HG03196 (cell line): ENCODE measurements around the gene AIPL1.

Source experiments
- ATAC-seq: cut with Tn5 transposase; IDR thresholded peaks from one replicate; pipeline ENCODE4 v1.9.1; 2021; ENCODE audit not compliant: unreplicated experiment

AIPL1 gene

DNA sequence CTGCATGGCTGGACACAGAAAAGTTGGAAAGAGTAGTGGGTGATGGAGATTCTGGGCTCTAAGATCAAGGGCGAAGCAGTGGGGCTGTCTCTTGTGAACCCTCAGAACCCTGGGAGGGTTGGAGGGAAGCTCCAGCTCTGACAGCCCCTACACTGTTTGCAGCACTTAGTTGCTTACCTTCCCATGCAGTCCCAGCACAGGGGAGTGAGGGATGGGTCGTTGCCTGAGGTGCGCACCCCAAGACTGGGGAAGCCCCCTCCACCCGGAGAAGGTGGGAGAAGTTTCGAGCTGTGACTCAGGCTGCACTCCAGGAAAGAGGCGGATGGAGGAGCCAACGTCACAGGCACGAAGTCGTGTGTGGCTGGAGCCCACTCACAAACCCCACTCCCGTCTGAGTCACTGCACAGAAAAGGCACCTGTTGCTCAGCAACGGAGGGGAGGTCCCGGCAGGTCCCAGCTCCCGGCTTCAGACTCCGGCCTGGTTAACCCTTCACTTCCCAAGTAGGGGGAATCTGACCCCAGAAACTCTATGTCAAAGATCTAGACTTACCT, 60.1 kb downstream of the AIPL1 start:
- no peak for ATAC-seq

DNA sequence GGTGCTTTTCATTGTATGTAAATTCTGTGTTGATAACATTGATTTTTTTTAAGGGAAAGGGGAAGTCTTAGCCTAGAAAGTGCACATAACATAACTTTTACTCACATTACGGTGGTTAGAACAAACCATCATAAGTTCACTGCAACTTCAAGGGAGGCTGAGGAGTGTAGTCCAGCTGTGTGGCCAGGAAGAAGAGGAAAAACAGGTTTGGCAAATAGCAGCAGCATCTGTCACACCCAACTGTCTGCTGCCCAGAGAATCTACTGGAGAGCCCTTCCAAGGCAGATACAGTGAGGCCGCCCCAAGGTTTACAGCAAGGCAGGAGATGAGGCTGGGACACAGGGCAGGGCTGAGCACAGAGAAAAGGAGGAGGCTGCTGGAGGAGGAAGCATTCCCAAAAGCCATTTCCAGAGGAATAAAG, 60.6 kb downstream of the AIPL1 start:
- no peak for ATAC-seq
